Activated CD8-positive, alpha-beta T cell treated with anti-CD3 and anti-CD28 coated beads for 36 hours (primary cell): Measurements from ENCODE around the gene NECTIN1. TPM values are rescaled to one million over a fixed set of nuclear protein-coding genes. Genes with fewer than 3 reads are reported as not detected.

ENCODE experiments used
- ATAC-seq: fragments of 200-7000 bp; cut with Tn5 transposase; one replicate; pipeline ENCODE4 v1.10.0; 2021; ENCODE audit warnings: mild to moderate bottlenecking, moderate library complexity
- CTCF ChIA-PET: fragments of 350-600 bp; sonication (Branson Sonifier 250); formaldehyde crosslinking; loops from one replicate; lab custom pipeline; 2021; ENCODE audit warnings: antibody characterized with exemption; lab: Charles Lee
- POLR2A ChIA-PET: fragments of 350-600 bp; sonication (Branson Sonifier 250); formaldehyde crosslinking; loops from one replicate; lab custom pipeline; 2021; ENCODE audit warnings: antibody characterized with exemption; lab: Charles Lee
- DNase-seq: peaks from one replicate; pipeline ENCODE4 v3.0.0-alpha.2; 2020
- H3K27ac Mint-ChIP-seq: one replicate; pipeline ENCODE4 v1.8.0; 2021; ENCODE audit warnings: mild to moderate bottlenecking, mixed read lengths
- H3K27me3 Mint-ChIP-seq: one replicate; pipeline ENCODE4 v1.8.0; 2021; ENCODE audit warnings: mixed read lengths
- H3K36me3 Mint-ChIP-seq: one replicate; pipeline ENCODE4 v1.8.0; 2021; ENCODE audit warnings: low read depth, mixed read lengths
- H3K4me1 Mint-ChIP-seq: one replicate; pipeline ENCODE4 v1.8.0; 2021; ENCODE audit warnings: low read depth, mixed read lengths
- H3K4me3 Mint-ChIP-seq: one replicate; pipeline ENCODE4 v1.8.0; 2021; ENCODE audit warnings: mild to moderate bottlenecking, moderate library complexity, mixed read lengths
- H3K9me3 Mint-ChIP-seq: one replicate; pipeline ENCODE4 v1.8.0; 2021; ENCODE audit warnings: mixed read lengths
- intact Hi-C: fragments of 100-400 bp; cut with micrococcal nuclease; formaldehyde crosslinking; loops from one replicate; pipeline ENCODE4 v1.10.0; 2022
- total RNA-seq, 2 experiments: library from RNA; stranded (reverse); gene quantifications; one replicate each; pipeline ENCODE4 v1.2.3, GENCODE V29; 2021
- TF ChIP-seq, protein P1 (sequence below): fragments of 200-600 bp; IDR thresholded peaks from one replicate; pipeline ENCODE4 v1.8.0; 2022; ENCODE audit warnings: antibody characterized with exemption, mild to moderate bottlenecking

Gene NECTIN1
- total RNA-seq, 2 experiments from 2014 or later = 2.6 to 3.8 TPM

- Mint-ChIP-seq H3K9me3 (no peaks in the 10 kb centered on the region), H3K27me3 (peaks cover 22% of the 10 kb centered on the region), H3K27ac (no peak overlapping the region), H3K4me1 (peaks cover 7% of the 10 kb centered on the region), H3K4me3 (no peak overlapping the region), H3K36me3 (no peaks in the 10 kb centered on the region)
- CTCF ChIA-PET = no interaction called here
- TF ChIP-seq, protein P1, sequence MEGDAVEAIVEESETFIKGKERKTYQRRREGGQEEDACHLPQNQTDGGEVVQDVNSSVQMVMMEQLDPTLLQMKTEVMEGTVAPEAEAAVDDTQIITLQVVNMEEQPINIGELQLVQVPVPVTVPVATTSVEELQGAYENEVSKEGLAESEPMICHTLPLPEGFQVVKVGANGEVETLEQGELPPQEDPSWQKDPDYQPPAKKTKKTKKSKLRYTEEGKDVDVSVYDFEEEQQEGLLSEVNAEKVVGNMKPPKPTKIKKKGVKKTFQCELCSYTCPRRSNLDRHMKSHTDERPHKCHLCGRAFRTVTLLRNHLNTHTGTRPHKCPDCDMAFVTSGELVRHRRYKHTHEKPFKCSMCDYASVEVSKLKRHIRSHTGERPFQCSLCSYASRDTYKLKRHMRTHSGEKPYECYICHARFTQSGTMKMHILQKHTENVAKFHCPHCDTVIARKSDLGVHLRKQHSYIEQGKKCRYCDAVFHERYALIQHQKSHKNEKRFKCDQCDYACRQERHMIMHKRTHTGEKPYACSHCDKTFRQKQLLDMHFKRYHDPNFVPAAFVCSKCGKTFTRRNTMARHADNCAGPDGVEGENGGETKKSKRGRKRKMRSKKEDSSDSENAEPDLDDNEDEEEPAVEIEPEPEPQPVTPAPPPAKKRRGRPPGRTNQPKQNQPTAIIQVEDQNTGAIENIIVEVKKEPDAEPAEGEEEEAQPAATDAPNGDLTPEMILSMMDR = no peak
- ATAC-seq (no peak), DNase-seq (no peak)
- POLR2A ChIA-PET = no interaction called here
- intact Hi-C loops = loop anchor here (10.0 kb wide), 1 partner anchor 348 kb away; no protein-coding TSS in a partner anchor
These were observed 27.3 kb upstream of the NECTIN1 start for GRCh38 chr11:119756169-119756865.

- CTCF ChIA-PET = no interaction called here
- ATAC-seq (no peak), DNase-seq (no peak)
- no peaks in the 10 kb centered on the region for H3K36me3 Mint-ChIP-seq
- POLR2A ChIA-PET = no interaction called here
- H3K4me1 Mint-ChIP-seq = peaks cover 7% of the 10 kb centered on the region
- TF ChIP-seq, protein P1 = no peak
- intact Hi-C loops = loop anchor here (10.0 kb wide), 1 partner anchor 349 kb away; no protein-coding TSS in a partner anchor
- H3K9me3 Mint-ChIP-seq = no peaks in the 10 kb centered on the region
- no peak overlapping the region for H3K4me3 Mint-ChIP-seq
- peaks cover 24% of the 10 kb centered on the region for H3K27me3 Mint-ChIP-seq
- no peak overlapping the region for H3K27ac Mint-ChIP-seq
These were observed 26.5 kb upstream of the NECTIN1 start for GRCh38 chr11:119755356-119756071.

- POLR2A ChIA-PET = no interaction called here
- CTCF ChIA-PET = no interaction called here
- peaks cover 27% of the 10 kb centered on the region for H3K27me3 Mint-ChIP-seq
These were observed 25.8 kb upstream of the NECTIN1 start for GRCh38 chr11:119754656-119755355.

GRCh38 chr11:119754199-119754598 is 25.2 kb upstream of the NECTIN1 start:
- ChIA-PET POLR2A (no interaction called here), CTCF (no interaction called here)
- TF ChIP-seq, protein P1 = no peak
- no peak overlapping the region for H3K27ac Mint-ChIP-seq
- H3K27me3 Mint-ChIP-seq = peaks cover 27% of the 10 kb centered on the region
- DNase-seq (no peak), ATAC-seq (no peak)
- no peaks in the 10 kb centered on the region for H3K36me3 Mint-ChIP-seq
- no peaks in the 10 kb centered on the region for H3K9me3 Mint-ChIP-seq
- intact Hi-C loops = loop anchor here (10.0 kb wide), 1 partner anchor 351 kb away; no protein-coding TSS in a partner anchor
- peaks cover 7% of the 10 kb centered on the region for H3K4me1 Mint-ChIP-seq
- no peak overlapping the region for H3K4me3 Mint-ChIP-seq

More at GRCh38 chr11:119754656-119755355, 25.8 kb upstream of the NECTIN1 start:
- DNase-seq = no peak
- TF ChIP-seq, protein P1 = no peak
- no peak for ATAC-seq
- Mint-ChIP-seq H3K9me3 (no peaks in the 10 kb centered on the region), H3K36me3 (no peaks in the 10 kb centered on the region), H3K4me3 (no peak overlapping the region), H3K27ac (no peak overlapping the region), H3K4me1 (peaks cover 7% of the 10 kb centered on the region)
- intact Hi-C loops = loop anchor here (10.0 kb wide), 1 partner anchor 350 kb away; no protein-coding TSS in a partner anchor
